ENCODE results near the gene ACOX1.

ACOX1 gene

DNA sequence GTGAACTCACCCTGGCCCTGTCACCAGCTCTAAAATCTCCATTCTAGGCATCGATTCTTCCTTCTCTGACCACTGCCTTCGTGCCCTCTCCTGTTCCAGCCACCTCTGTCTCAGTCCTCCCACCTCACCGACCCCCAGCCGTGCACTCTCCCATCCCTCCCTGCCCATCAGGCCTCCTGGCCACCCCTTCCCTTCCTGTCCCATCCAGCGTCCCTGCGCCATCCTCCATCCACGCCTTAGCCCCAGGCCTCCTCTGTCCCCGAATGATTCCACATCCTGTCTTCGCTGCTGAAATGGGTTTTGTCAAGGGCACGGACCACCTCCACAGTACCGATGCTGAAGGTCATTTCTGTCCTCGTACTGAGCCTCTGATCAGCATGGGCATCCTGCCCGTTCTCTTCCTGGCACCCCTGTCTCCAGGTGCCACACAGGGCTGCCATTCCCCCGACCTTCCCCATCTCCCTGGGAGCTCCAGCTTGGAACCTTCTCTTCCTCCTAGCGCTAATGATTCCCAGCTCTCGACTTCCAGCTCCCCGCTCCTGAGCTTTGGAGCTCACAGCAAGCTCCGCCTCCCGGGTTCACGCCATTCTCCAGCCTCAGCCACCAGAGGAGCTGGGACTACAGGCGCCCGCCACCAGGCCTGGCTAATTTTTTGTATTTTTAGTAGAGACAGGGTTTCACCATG is 84.8 kb downstream of the ACOX1 start:
- Histone ChIP-seq H3K4me3 (ENCODE audit: low read depth, low read length) (no peak overlapping the region), H3K9me3 (ENCODE audit: control insufficient read depth, insufficient read depth, low read length) (no peaks in the 10 kb centered on the region), H3K27ac (ENCODE audit: low read depth, low read length) (no peak overlapping the region), H3K4me1 (ENCODE audit: control insufficient read depth, insufficient read depth, low read length) (peaks cover 19% of the 10 kb centered on the region), H3K9ac (ENCODE audit: low read depth, low read length) (no peak overlapping the region), H3K36me3 (ENCODE audit: control insufficient read depth, insufficient read depth, low read length) (peaks cover 46% of the 10 kb centered on the region), H3K27me3 (ENCODE audit: control insufficient read depth, insufficient read depth, low read length) (no peaks in the 10 kb centered on the region)

DNA sequence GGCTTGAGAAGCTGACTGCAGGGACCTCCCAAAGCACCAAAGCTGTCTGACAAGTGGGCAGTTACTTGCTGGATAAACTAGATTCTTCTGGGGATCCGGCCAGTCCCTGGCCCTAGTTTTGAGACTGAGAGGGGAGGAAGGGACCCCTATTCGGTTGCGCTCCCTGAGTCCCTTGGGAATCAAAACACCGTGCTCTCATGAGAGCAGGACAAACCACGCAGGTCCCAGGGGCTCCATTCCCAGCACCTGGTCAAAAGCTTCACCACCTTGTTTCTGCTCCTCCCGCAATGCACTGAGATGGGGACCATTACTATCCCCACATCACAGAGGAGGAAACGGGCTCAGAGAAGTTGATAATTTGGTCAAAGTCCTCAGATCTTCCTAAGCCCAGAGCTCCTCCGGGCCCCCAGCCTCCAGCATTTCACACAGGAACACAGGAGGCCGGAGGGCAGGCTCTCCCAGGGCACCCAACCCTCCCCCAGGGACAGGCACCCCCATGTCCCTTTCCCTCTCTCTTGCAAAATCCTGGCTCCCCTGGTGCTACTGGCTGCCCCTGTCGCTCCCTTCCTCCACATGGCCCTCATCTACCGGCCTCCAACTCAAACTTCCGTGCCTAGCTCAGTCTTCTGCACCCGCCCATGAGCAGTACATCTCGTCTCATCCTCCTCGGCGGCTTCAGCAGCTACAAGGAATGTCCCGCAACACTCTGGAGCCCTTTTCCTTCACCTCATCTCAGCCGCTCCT is 85.5 kb downstream of the ACOX1 start:
- Histone ChIP-seq H3K4me3 (ENCODE audit: low read depth, low read length) (no peak overlapping the region), H3K9me3 (ENCODE audit: control insufficient read depth, insufficient read depth, low read length) (no peaks in the 10 kb centered on the region), H3K27me3 (ENCODE audit: control insufficient read depth, insufficient read depth, low read length) (no peaks in the 10 kb centered on the region), H3K27ac (ENCODE audit: low read depth, low read length) (no peak overlapping the region), H3K4me1 (ENCODE audit: control insufficient read depth, insufficient read depth, low read length) (peaks cover 19% of the 10 kb centered on the region), H3K9ac (ENCODE audit: low read depth, low read length) (no peak overlapping the region), H3K36me3 (ENCODE audit: control insufficient read depth, insufficient read depth, low read length) (peaks cover 39% of the 10 kb centered on the region)

GRCh38 chr17:75892556-75893224 is 86.3 kb downstream of the ACOX1 start:
- no peak overlapping the region for H3K9ac ChIP-seq (ENCODE audit: low read depth, low read length)
- no peaks in the 10 kb centered on the region for H3K27me3 ChIP-seq (ENCODE audit: control insufficient read depth, insufficient read depth, low read length)
- peaks cover 36% of the 10 kb centered on the region for H3K36me3 ChIP-seq (ENCODE audit: control insufficient read depth, insufficient read depth, low read length)
- no peak overlapping the region for H3K27ac ChIP-seq (ENCODE audit: low read depth, low read length)
- H3K9me3 ChIP-seq (ENCODE audit: control insufficient read depth, insufficient read depth, low read length) = no peaks in the 10 kb centered on the region
- no peak overlapping the region for H3K4me3 ChIP-seq (ENCODE audit: low read depth, low read length)
- H3K4me1 ChIP-seq (ENCODE audit: control insufficient read depth, insufficient read depth, low read length) = peaks cover 19% of the 10 kb centered on the region

- Histone ChIP-seq H3K4me3 (ENCODE audit: low read depth, low read length) (no peak overlapping the region), H3K27ac (ENCODE audit: low read depth, low read length) (no peak overlapping the region)
Observed at GRCh38 chr17:75891605-75892555, 87.1 kb downstream of the ACOX1 start.

More at GRCh38 chr17:75891605-75892555, 87.1 kb downstream of the ACOX1 start:
- Histone ChIP-seq H3K9ac (ENCODE audit: low read depth, low read length) (no peak overlapping the region), H3K36me3 (ENCODE audit: control insufficient read depth, insufficient read depth, low read length) (peaks cover 36% of the 10 kb centered on the region), H3K9me3 (ENCODE audit: control insufficient read depth, insufficient read depth, low read length) (no peaks in the 10 kb centered on the region), H3K27me3 (ENCODE audit: control insufficient read depth, insufficient read depth, low read length) (no peaks in the 10 kb centered on the region), H3K4me1 (ENCODE audit: control insufficient read depth, insufficient read depth, low read length) (peaks cover 15% of the 10 kb centered on the region)

Data from HUES48 (cell line).